ENCODE data around the gene LTBP3. TPM values are rescaled to one million over a fixed set of nuclear protein-coding genes. Genes with fewer than 3 reads are reported as not detected.

The LTBP3 gene
- total and polyA plus RNA-seq, 2 of the 4 experiments (the other 2 are of a cell fraction), result 6.6 to 145 TPM

- CTCF ChIA-PET, result no interaction called here
- H3K14ac ChIP-seq (replicated peaks; ENCODE audit: low read depth, low read length), result no peak overlapping the region
- POLR2A ChIA-PET (ENCODE audit: unreplicated experiment), result no interaction called here
- H2BK15ac ChIP-seq (ENCODE audit: low read depth, low read length), result no peak overlapping the region
- H3K79me1 ChIP-seq (ENCODE audit: low read depth in 1 of 2, low read length in 2 of 2), result peaks cover 5 to 25% of the 10 kb centered on the region in 2 experiments; a peak in 3 of 4 replicates
- peaks cover 24% of the 10 kb centered on the region for H3K9me1 ChIP-seq (ENCODE audit: insufficient read depth, low read length)
- H3K56ac ChIP-seq (ENCODE audit: extremely low read depth, insufficient read depth, low read length), result no peak overlapping the region
- H2BK5ac ChIP-seq (ENCODE audit: low read depth, low read length, poor library complexity, severe bottlenecking), result no peak overlapping the region
- H3K27me3 ChIP-seq (ENCODE audit: control insufficient read depth, insufficient read depth, low read length), result no peaks in the 10 kb centered on the region
- no peaks in the 10 kb centered on the region for H3K36me3 ChIP-seq (ENCODE audit: control insufficient read depth, insufficient read depth, low read length)
- no peak overlapping the region for H4K8ac ChIP-seq (ENCODE audit: low read depth in 2 of 2, low read length in 2 of 2)
- no peak overlapping the region for H3K23ac ChIP-seq (ENCODE audit: low read depth, low read length)
- no peak overlapping the region for H2AFZ ChIP-seq (replicated peaks; ENCODE audit: low read length, poor library complexity)
- H3K9ac ChIP-seq (ENCODE audit: low read depth, low read length), result no peak overlapping the region
- no peak overlapping the region for H3K4me3 ChIP-seq (ENCODE audit: insufficient read depth, low read depth, low read length)
- H4K5ac ChIP-seq (ENCODE audit: low read depth, low read length), result no peak overlapping the region
- in situ Hi-C loops (cut with MboI; ENCODE audit: low sequenced_read_pairs), result no loop called here
- WGBS, 2 experiments (ENCODE audit: extremely low coverage in 2 of 2, insufficient read length in 1 of 2), result 94% methylated on average over 5 of the region's 7 CpGs; no CpG with 5 or more reads in 1 of the 2 experiments
- no TSS peak for BruUV-seq (replicated peaks)
- H3K9me3 ChIP-seq (ENCODE audit: control insufficient read depth, insufficient read depth, low read length), result no peaks in the 10 kb centered on the region
- no peak for TF ChIP-seq RCOR1 (IDR thresholded peaks at IDR 0.05; ENCODE audit: insufficient replicate concordance, low read length)
- TF ChIP-seq FOS (IDR thresholded peaks at IDR 0.05; ENCODE audit: low read depth, low read length), result no peak
- TF ChIP-seq CTCF (conservative IDR thresholded peaks at IDR 0.05; ENCODE audit: low read depth, low read length), result no peak
- TF ChIP-seq, protein P1, sequence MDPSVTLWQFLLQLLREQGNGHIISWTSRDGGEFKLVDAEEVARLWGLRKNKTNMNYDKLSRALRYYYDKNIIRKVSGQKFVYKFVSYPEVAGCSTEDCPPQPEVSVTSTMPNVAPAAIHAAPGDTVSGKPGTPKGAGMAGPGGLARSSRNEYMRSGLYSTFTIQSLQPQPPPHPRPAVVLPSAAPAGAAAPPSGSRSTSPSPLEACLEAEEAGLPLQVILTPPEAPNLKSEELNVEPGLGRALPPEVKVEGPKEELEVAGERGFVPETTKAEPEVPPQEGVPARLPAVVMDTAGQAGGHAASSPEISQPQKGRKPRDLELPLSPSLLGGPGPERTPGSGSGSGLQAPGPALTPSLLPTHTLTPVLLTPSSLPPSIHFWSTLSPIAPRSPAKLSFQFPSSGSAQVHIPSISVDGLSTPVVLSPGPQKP (IDR thresholded peaks at IDR 0.05; ENCODE audit: borderline replicate concordance, low read depth, low read length), result no peak
- TF ChIP-seq MXI1 (IDR thresholded peaks at IDR 0.05; ENCODE audit: borderline replicate concordance, low read depth, low read length), result no peak
- DNase-seq (no peak), ATAC-seq (ENCODE audit: low read depth) (no peak)
- peaks cover 26% of the 10 kb centered on the region for H3K4me1 ChIP-seq (ENCODE audit: control insufficient read depth, insufficient read depth, low read length)
- H3K4ac ChIP-seq (ENCODE audit: low read depth, low read length), result no peak overlapping the region
- no peak overlapping the region for H4K91ac ChIP-seq (ENCODE audit: insufficient read depth, low read depth, low read length)
- dilution Hi-C loops (cut with HindIII; ENCODE audit: low sequenced_read_pairs, unreplicated experiment), result no loop called here
- intact Hi-C loops (cut with micrococcal nuclease), result no loop called here
- no peak overlapping the region for H2BK120ac ChIP-seq (ENCODE audit: low read depth, low read length)
- H3K27ac ChIP-seq (ENCODE audit: insufficient read depth, low read length), result no peak overlapping the region
- H3K18ac ChIP-seq (ENCODE audit: low read depth, low read length), result no peak overlapping the region
- H2AK5ac ChIP-seq (ENCODE audit: low read depth, low read length), result no peak overlapping the region
- H4K20me1 ChIP-seq (ENCODE audit: insufficient read depth, low read length), result no peaks in the 10 kb centered on the region
- H2AK9ac ChIP-seq (replicated peaks; ENCODE audit: low read depth, low read length, poor library complexity), result no peak overlapping the region
- H2BK20ac ChIP-seq (ENCODE audit: low read depth, low read length), result no peak overlapping the region
- H3K4me2 ChIP-seq (ENCODE audit: low read depth, low read length), result no peak overlapping the region
Measured at GRCh38 chr11:65562020-65562419, 3.9 kb upstream of the LTBP3 start.

Data from IMR-90 (cell line).